Activated CD4-positive, alpha-beta memory T cell treated with anti-CD3 and anti-CD28 coated beads, Interleukin-2, amount 10 ng/mL, durations not matched to agents 7 days and 5 days (primary cell): ENCODE data around the gene ATP2A3. TPM values are rescaled to one million over a fixed set of nuclear protein-coding genes. Genes with fewer than 3 reads are reported as not detected.
A peak's percentile ranks its signal among the peaks of the same experiment; 100 is the strongest.

ENCODE experiments used
- CTCF ChIA-PET: fragments of 350-600 bp; sonication (Branson Sonifier 250); formaldehyde crosslinking; loops from one replicate; lab custom pipeline; 2021; ENCODE audit warnings: antibody characterized with exemption, inconsistent platforms; lab: Charles Lee
- POLR2A ChIA-PET: fragments of 350-600 bp; sonication (Branson Sonifier 250); formaldehyde crosslinking; loops from one replicate; lab custom pipeline; 2021; ENCODE audit warnings: antibody characterized with exemption; lab: Charles Lee
- DNase-seq: peaks from one replicate; pipeline ENCODE4 v3.0.0-alpha.2; 2020
- H3K27ac Mint-ChIP-seq: one replicate; pipeline ENCODE4 v1.8.0; 2021; ENCODE audit warnings: mild to moderate bottlenecking, mixed read lengths
- H3K27me3 Mint-ChIP-seq: one replicate; pipeline ENCODE4 v1.8.0; 2021; ENCODE audit warnings: mixed read lengths
- H3K36me3 Mint-ChIP-seq: one replicate; pipeline ENCODE4 v1.8.0; 2021; ENCODE audit warnings: low read depth, mixed read lengths
- H3K4me1 Mint-ChIP-seq: one replicate; pipeline ENCODE4 v1.8.0; 2021; ENCODE audit warnings: mixed read lengths
- H3K4me3 Mint-ChIP-seq: one replicate; pipeline ENCODE4 v1.8.0; 2021; ENCODE audit warnings: mild to moderate bottlenecking, mixed read lengths
- H3K9me3 Mint-ChIP-seq: one replicate; pipeline ENCODE4 v1.8.0; 2021; ENCODE audit warnings: mixed read lengths
- total RNA-seq, 2 experiments: library from RNA; stranded (reverse); gene quantifications; one replicate each; pipeline ENCODE4 v1.2.3, GENCODE V29; 2021

Gene ATP2A3
- total RNA-seq, 2 experiments from 2014 or later: 290 to 291 TPM

DNA sequence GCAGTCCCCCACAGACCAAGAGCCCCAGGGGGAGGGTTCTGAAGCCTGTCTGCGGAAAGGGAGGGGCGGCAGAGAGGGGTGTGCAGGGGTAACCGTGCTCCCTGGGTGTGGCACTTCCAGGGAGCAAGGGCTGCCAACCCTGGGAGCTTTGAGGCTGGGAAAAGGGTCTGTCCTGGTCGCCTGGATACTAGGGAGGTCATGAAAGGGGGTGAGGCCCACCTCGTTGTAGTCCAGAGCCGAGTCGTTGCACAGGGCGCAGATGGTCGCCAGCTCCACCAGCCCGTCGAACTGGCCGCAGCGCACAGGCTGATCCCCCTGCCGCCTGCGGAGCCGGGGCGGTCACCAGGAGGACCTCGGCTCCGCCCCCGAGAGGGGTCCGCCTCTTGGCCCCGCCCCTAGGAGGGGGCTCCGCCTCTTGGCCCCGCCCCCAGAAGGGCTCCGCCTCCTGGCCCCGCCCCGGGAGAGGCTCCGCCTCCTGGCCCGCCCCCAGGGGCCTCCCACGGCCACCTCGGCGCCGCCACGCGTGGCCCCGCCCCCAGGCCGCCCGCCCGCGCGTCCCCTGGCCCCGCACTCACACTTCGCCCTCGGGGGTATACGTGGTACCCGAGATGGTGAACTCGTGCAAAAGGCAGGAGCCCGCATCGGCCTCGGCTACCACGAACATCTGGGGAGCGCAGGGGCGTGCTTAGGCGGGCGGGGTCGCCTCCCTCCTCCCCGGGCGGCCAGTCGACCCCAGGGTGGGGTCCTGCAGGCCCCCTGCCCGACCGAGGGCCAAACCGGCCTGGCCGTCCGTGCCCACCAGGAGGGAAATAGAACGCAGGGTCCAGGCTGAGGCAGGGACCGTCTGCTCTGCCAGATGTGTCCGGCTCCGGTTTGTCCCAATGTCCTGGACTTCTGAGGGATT lies 19.5 kb downstream of the ATP2A3 start:
- CTCF ChIA-PET: no interaction called here

DNA sequence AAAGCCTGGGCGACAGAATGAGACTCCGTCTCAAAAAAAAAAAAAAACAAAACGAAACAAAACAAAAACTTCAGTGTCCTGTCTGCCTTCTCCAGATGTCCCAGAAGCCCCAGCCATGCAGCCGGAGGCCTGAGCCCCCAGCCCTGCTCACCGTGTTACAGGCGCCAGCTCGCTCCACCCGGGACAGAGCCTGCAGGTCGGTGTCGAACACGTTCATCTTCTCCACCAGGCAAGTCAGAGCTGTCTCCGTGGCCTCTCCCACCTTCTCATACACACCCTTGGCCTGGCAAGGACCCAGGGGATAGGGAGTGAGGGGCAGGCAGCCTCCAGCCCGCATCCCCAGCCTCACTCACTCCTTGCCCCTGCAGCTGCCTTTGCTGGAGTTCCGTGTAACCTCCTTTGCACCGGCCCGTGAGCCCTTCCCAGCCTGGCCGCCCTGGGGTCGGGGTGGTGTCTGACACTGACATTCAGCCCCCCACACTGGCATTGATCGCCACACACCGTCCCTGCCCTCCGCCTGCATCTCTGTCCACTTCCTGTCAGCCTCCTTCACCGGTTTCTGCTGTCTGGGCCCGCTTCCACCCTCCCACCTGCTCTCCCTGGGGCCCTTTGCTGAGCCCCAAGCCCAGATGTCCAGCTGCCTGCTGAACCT lies 20.9 kb downstream of the ATP2A3 start:
- POLR2A ChIA-PET: no interaction called here
- CTCF ChIA-PET: no interaction called here
- DNase-seq: no peak
- Mint-ChIP-seq H3K4me1 (peaks cover 2% of the 10 kb centered on the region), H3K27ac (no peak overlapping the region), H3K4me3 (no peak overlapping the region), H3K9me3 (no peaks in the 10 kb centered on the region), H3K27me3 (no peaks in the 10 kb centered on the region), H3K36me3 (peaks cover 75% of the 10 kb centered on the region)

More for the DNA sequence above, 19.5 kb downstream of the ATP2A3 start:
- H3K4me3 Mint-ChIP-seq: no peak overlapping the region
- H3K9me3 Mint-ChIP-seq: no peaks in the 10 kb centered on the region
- H3K27ac Mint-ChIP-seq: no peak overlapping the region
- H3K36me3 Mint-ChIP-seq: peaks cover 76% of the 10 kb centered on the region
- peaks cover 2% of the 10 kb centered on the region for H3K4me1 Mint-ChIP-seq
- DNase-seq: peak; percentile 52
- POLR2A ChIA-PET: no interaction called here
- no peaks in the 10 kb centered on the region for H3K27me3 Mint-ChIP-seq

DNA sequence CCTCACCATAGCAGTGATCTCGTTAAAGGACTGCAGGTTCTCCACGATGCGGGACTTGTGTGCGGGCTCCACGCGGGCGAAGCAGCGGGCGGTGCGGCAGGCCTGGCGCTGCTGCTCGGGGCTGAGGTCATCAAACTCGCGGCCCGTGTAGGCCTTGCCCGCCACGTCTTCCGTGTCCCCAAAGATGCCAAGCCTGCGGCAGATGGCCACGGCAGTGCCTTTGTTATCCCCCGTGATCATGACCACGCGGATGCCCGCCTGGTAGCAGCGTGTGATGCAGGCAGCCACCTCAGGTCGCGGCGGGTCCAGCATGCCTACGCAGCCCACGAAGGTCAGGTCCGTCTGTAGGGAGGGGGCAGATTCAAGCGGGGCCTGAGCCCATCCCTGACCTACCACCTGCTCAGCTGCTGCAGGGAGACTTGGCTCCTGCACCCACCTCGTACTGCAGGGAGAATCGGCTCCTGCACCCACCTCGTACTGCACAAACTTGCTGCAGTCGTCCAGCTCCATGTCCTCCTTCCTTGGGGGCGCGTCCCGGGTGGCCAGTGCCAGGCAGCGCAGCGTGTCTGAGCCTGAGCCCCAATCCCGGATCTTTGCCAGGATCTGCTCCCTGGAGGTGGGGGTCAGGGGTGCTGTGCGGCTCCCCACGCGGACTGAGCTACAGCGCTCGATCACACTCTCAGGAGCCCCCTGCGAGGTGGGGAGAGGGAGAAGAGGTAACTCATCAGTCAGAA lies 23.1 kb downstream of the ATP2A3 start:
- Mint-ChIP-seq H3K27me3 (no peaks in the 10 kb centered on the region), H3K36me3 (peaks cover 77% of the 10 kb centered on the region), H3K27ac (no peak overlapping the region), H3K4me1 (peaks cover 5% of the 10 kb centered on the region), H3K9me3 (no peaks in the 10 kb centered on the region), H3K4me3 (no peak overlapping the region)
- ChIA-PET CTCF (no interaction called here), POLR2A (no interaction called here)
- DNase-seq: no peak

DNA sequence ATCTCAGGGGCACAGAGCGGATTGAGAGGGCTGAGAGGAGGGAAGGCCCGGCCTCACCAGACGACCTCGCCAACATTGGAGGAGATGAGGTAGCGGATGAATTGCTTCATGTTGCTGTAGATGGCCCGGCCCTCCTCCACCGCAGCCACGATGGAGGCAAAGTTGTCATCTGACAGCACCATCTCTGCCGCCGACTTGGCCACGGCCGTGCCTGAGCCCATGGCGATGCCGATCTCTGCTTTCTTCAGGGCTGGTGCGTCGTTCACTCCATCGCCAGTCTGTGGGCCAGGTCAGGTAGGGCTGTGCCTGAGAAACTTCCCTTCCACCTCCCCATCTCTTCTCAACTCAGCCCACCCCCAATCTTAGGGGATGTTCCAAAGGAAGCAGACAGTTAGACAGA lies 26.9 kb downstream of the ATP2A3 start:
- ChIA-PET POLR2A (no interaction called here), CTCF (no interaction called here)
- Mint-ChIP-seq H3K36me3 (peaks cover 78% of the 10 kb centered on the region), H3K4me1 (peaks cover 3% of the 10 kb centered on the region), H3K4me3 (no peak overlapping the region), H3K27me3 (no peaks in the 10 kb centered on the region), H3K9me3 (no peaks in the 10 kb centered on the region), H3K27ac (no peak overlapping the region)
- no peak for DNase-seq

DNA sequence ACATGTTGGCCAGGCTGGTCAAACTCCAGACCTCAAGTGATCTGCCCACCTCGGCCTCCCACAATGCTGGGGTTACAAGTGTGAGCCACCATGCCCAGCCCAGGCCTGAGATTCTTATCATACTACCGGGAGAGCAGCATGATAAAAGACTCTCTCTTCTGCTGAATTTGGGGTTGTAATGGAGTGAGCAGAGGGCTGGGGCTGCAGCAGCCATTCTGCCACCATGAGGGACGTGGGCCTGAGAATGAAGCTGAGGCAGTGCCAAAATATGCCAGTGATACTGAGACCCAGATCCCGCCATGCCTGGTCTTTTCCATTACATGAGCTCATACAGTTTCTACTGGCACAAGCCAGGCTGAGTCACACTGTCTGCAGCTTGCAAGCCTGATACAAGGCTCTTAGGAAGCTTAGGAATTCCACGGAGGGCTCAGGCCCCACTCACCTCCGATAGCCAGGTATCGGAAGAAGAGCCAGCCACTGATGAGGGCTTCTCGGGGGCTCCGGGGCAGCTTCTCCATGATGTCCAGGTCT lies 28.3 kb downstream of the ATP2A3 start:
- H3K4me1 Mint-ChIP-seq: peaks cover 3% of the 10 kb centered on the region
- H3K27ac Mint-ChIP-seq: no peak overlapping the region
- ChIA-PET POLR2A (no interaction called here), CTCF (no interaction called here)
- H3K9me3 Mint-ChIP-seq: no peaks in the 10 kb centered on the region
- no peaks in the 10 kb centered on the region for H3K27me3 Mint-ChIP-seq
- DNase-seq: no peak
- peaks cover 76% of the 10 kb centered on the region for H3K36me3 Mint-ChIP-seq
- H3K4me3 Mint-ChIP-seq: no peak overlapping the region

DNA sequence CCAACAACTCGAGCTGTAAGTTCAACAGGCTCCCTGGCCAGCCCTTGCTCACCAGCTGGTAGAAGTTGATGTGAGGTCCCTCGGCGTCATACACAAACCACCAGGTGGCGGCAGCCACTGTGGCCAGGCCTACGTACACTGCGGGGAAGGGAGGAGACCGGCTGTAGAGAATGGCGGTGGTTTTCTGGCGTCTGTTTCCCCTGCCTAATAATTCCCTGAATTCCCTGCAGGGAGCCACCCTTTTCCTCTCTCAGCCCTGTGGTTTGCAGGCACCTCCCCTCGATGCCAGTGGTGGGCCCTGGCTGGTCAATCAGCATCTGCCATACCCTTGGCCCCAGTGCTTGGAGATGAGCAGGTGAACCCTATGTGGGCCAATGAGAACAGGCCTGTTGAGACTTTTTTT lies 29.1 kb downstream of the ATP2A3 start:
- Mint-ChIP-seq H3K36me3 (peaks cover 77% of the 10 kb centered on the region), H3K9me3 (no peaks in the 10 kb centered on the region), H3K4me3 (no peak overlapping the region), H3K4me1 (peaks cover 3% of the 10 kb centered on the region), H3K27me3 (no peaks in the 10 kb centered on the region), H3K27ac (no peak overlapping the region)
- POLR2A ChIA-PET: no interaction called here
- peak; percentile 30 for DNase-seq
- CTCF ChIA-PET: interaction anchor here (0.9 to 1.4 kb wide), 3 partner anchors 14 to 30 kb away, joined by 3 to 4 read pairs (median 3); no protein-coding TSS in a partner anchor

DNA sequence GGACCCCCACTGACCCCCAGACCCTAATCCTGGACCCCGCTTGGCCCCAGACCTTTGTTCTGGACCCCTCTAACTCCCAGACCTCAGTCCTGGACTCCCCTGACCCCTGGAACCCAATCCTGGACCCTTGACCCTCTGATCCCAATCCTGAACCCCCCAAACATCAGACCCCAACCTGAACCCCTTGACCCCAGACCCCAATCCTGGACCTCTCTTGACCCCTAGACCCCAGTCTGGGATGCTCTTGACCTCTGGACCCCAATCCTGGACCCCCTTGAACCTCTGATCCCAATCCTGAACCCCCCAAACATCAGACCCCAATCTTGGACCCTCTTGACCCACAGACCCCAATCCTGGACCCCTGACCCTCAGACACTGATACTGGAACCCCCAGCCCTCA lies 34.5 kb downstream of the ATP2A3 start:
- CTCF ChIA-PET: no interaction called here
- Mint-ChIP-seq H3K27ac (no peak overlapping the region), H3K27me3 (no peaks in the 10 kb centered on the region), H3K4me3 (no peak overlapping the region), H3K4me1 (no peaks in the 10 kb centered on the region), H3K9me3 (no peaks in the 10 kb centered on the region), H3K36me3 (peaks cover 63% of the 10 kb centered on the region)
- DNase-seq: no peak
- POLR2A ChIA-PET: no interaction called here

DNA sequence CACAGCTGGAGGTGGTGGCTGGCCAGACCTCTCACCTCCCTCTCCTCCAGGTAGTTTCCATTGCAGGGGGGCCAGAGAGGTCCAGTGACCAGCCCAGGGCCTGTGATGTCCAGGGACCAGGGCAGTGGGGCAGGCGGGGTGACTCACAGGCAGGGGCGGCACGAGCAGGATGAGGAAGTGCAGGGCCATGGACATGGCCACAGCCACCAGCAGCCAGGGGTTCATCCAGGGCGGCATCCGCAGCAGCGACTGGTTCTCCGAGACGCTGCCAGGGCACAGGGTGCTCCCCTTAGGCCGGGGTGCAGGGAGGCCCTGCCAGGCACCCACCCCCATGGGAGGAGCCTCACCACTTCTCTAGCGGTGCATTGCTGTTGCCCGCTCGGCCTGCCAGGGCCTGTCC lies 35.1 kb downstream of the ATP2A3 start:
- peaks cover 62% of the 10 kb centered on the region for H3K36me3 Mint-ChIP-seq
- ChIA-PET CTCF (no interaction called here), POLR2A (interaction anchor here (0.9 kb wide), 1 partner anchor 12 kb away, joined by 3 read pairs; no protein-coding TSS in a partner anchor)
- no peaks in the 10 kb centered on the region for H3K9me3 Mint-ChIP-seq
- H3K4me1 Mint-ChIP-seq: no peaks in the 10 kb centered on the region
- H3K4me3 Mint-ChIP-seq: no peak overlapping the region
- no peak overlapping the region for H3K27ac Mint-ChIP-seq
- DNase-seq: no peak
- no peaks in the 10 kb centered on the region for H3K27me3 Mint-ChIP-seq

DNA sequence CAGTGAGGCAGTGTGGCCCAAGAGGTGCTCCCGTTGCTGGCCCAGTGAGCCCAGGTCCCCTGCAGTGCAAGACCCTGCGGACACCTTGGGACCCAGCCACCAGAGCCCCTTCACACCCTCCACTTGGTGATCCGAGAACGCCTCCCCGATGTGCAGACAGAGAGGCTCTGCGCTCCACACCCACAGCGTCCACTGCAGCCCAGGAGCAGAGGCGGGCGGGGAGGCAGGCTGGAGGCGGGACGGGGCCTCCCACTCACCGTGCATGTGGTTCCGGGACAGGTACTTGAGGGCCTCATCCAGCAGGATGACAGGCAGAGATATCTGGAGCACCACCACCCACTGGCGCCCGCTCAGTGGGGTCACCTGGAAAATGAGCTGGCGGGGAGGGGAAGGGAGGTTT lies 35.8 kb downstream of the ATP2A3 start:
- POLR2A ChIA-PET: interaction anchor here (0.9 kb wide), 1 partner anchor 11 kb away, joined by 3 read pairs; no protein-coding TSS in a partner anchor
- Mint-ChIP-seq H3K9me3 (no peaks in the 10 kb centered on the region), H3K36me3 (peaks cover 59% of the 10 kb centered on the region), H3K27me3 (no peaks in the 10 kb centered on the region), H3K4me1 (no peaks in the 10 kb centered on the region), H3K27ac (no peak overlapping the region), H3K4me3 (no peak overlapping the region)
- CTCF ChIA-PET: no interaction called here
- DNase-seq: no peak

DNA sequence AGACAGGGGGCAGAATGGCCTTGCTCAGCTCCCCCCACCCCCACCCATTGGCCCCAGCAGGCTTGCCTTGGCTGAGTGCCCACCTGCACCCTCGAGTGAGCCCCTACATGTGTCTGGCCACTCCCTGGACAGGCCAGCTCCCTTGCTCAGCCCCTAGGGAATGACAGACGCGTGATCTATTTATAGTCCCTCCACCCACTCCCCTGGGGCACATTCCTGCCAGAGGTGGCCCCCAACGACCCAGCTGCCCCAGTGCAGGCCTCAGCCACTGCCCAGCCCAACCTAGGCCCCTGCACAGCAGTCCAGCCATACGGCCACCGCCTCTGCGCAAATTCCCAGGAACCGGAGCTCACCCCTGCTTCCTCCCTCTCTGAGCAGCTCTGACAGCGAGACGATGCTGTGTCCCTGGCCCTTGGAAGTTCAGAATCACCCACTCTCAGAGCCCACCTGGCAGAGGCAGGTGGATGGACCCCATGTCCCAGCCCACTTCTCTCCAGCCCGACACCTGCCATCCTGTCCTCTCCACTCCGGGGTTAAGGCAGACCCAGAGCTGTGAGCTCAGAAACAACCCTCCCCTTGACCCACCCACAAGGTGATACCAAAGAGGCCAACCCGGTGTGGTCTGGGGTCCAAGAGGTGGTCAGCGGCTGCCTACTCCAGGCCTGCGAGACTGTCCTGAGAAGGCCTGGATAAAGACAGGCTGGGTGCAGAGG lies 36.5 kb downstream of the ATP2A3 start:
- ChIA-PET CTCF (interaction anchor here (1.3 kb wide), 1 partner anchor 14 kb away, joined by 3 read pairs; no protein-coding TSS in a partner anchor), POLR2A (interaction anchor here (0.9 kb wide), 1 partner anchor 13 kb away, joined by 3 read pairs; no protein-coding TSS in a partner anchor)
- Mint-ChIP-seq H3K4me1 (no peaks in the 10 kb centered on the region), H3K4me3 (no peak overlapping the region), H3K27ac (no peak overlapping the region), H3K27me3 (no peaks in the 10 kb centered on the region), H3K9me3 (no peaks in the 10 kb centered on the region), H3K36me3 (peaks cover 55% of the 10 kb centered on the region)
- DNase-seq: no peak

DNA sequence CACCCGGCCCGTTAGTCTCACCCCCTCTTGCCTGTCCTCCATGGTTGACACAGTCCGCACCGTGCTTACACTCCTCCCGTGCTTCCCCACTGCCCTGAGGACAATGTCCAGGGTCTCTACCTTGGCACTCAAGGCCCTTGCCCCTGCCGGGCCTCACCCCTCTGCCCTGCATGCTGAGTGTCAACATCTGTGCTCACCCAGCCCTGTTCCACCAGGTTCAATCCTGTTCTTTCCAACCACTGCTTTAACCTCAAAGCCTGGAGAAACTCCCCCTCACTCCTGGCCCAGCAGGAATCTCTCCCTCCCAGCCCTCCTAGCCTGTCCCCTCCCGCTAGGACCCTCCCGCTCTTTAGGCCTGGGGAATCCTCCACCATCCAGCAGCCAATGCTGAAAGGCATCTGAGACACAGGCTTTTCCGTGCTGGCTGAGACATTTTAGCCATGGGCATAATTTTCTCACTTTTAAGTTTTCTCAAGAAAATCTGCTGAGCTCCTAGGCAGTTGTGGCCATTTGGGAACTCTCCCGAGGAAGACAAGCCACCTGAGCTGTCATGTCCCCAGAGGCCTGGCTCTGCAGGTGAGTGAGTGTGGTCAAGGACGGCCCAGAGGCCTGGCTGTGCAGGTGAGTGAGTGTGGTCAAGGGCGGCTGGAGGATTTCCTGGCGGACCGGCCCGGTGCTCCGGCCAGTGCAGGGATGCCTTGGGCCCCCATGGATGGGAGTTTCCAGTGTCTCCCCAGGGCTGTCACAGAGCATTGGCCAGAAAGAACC lies 37.2 kb downstream of the ATP2A3 start:
- Mint-ChIP-seq H3K27me3 (no peaks in the 10 kb centered on the region), H3K36me3 (peaks cover 50% of the 10 kb centered on the region), H3K4me1 (no peaks in the 10 kb centered on the region), H3K4me3 (no peak overlapping the region), H3K27ac (no peak overlapping the region), H3K9me3 (no peaks in the 10 kb centered on the region)
- ChIA-PET CTCF (interaction anchor here (1.3 kb wide), 1 partner anchor 13 kb away, joined by 3 read pairs; no protein-coding TSS in a partner anchor), POLR2A (interaction anchor here (0.9 kb wide), 1 partner anchor 12 kb away, joined by 3 read pairs; no protein-coding TSS in a partner anchor)
- DNase-seq: no peak
